Vagina (tissue), 2 donors: ENCODE measurements around the gene SNAP23.

ENCODE experiments used
- POLR2A ChIP-seq, 2 donors: fragments of 450-650 bp; IDR thresholded peaks; one replicate each; pipeline ENCODE4 v1.6.1; 2017; ENCODE audit warnings: antibody characterized with exemption in 2 of 2, mild to moderate bottlenecking in 2 of 2, moderate library complexity in 2 of 2
- TF ChIP-seq, protein P1 (sequence below), 3 experiments: fragments of 450-650 bp in 2 of 3; fragments of 200-600 bp in 1 of 3; sonication (generic) in 1 of 3; IDR thresholded peaks; one replicate each; pipeline ENCODE4 v1.5.1; 2017 to 2019; ENCODE audit warnings: antibody characterized with exemption in 3 of 3, mild to moderate bottlenecking in 2 of 3, moderate library complexity in 2 of 3

DNA sequence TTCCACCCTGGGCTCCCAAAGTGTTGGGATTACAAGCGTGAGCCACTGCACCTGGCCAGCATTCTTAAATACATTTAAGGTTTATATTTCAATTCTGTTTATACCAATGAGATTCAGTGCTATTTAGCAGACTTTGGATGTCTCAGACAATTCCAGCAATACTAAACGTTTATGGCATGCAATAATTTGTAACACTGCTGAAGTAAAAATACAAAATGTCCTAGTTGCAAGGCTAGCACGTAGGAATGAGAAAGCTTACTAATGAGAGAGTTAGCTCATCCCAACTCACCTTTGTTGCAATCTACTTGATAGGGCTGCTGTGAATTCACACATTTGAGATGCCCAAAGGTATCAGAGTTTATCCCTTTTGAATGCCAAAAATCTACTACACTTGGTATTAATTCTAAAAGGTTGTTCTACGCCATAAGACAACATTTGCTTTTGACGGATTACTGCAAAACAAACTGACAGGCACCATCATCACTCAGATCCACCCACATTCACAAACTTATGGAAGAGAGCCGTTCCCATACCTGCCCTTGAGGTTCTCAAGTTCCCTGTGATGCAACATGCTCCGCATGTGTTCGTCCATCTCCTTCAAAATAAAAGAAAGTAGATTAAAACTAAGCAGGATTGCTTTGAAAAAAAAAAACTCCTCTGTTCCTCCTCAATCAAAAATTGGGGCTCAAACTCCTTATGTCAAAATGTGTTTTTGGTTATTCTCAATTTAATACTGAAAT, 29.7 kb upstream of the SNAP23 start:
- TF ChIP-seq, protein P1, sequence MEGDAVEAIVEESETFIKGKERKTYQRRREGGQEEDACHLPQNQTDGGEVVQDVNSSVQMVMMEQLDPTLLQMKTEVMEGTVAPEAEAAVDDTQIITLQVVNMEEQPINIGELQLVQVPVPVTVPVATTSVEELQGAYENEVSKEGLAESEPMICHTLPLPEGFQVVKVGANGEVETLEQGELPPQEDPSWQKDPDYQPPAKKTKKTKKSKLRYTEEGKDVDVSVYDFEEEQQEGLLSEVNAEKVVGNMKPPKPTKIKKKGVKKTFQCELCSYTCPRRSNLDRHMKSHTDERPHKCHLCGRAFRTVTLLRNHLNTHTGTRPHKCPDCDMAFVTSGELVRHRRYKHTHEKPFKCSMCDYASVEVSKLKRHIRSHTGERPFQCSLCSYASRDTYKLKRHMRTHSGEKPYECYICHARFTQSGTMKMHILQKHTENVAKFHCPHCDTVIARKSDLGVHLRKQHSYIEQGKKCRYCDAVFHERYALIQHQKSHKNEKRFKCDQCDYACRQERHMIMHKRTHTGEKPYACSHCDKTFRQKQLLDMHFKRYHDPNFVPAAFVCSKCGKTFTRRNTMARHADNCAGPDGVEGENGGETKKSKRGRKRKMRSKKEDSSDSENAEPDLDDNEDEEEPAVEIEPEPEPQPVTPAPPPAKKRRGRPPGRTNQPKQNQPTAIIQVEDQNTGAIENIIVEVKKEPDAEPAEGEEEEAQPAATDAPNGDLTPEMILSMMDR (IDR thresholded peaks at IDR 0.05): no peak
- TF ChIP-seq POLR2A (IDR thresholded peaks at IDR 0.05): no peak
